Lower leg skin (tissue), 4 donors: ENCODE data around the gene SORCS2. TPM values are rescaled to one million over a fixed set of nuclear protein-coding genes. Genes with fewer than 3 reads are reported as not detected.

ENCODE experiments used
- DNase-seq, 2 donors: peaks; one replicate each; pipeline ENCODE4 v3.0.0-alpha.2; 2019; ENCODE audit warnings: low spot score in 2 of 2
- H3K4me3 ChIP-seq: fragments of 200-600 bp; sonication (generic); 2 replicates; pipeline ENCODE4 v1.5.1; 2017; ENCODE audit warnings: mild to moderate bottlenecking, low read depth; ENCODE audit not compliant: poor library complexity, severe bottlenecking
- POLR2A ChIP-seq, 2 donors: fragments of 450-650 bp; IDR thresholded peaks; one replicate each; pipeline ENCODE4 v1.6.1; 2016 to 2017; ENCODE audit warnings: antibody characterized with exemption in 2 of 2, mild to moderate bottlenecking in 1 of 2, moderate library complexity in 1 of 2
- WGBS, 2 donors: methylation state at CpG; one replicate each; pipeline ENCODE4 v1.1.5; 2018; 5-methylcytosine and 5-hydroxymethylcytosine counted together
- intact Hi-C: fragments of 100-400 bp; cut with DNase I; formaldehyde crosslinking; loops from one replicate; pipeline ENCODE4 v1.15.0; 2023; ENCODE audit warnings: low total_unique reads
- total RNA-seq, 4 donors: library from RNA; depleted of rRNA; stranded (reverse); fragments of >200 nt; gene quantifications; one replicate each; pipeline ENCODE4 v1.1.0, GENCODE V29; 2016
- TF ChIP-seq, protein P1 (sequence below), 3 donors: fragments of 450-650 bp; IDR thresholded peaks; one replicate each; pipeline ENCODE4 v1.5.1; 2016; ENCODE audit warnings: antibody characterized with exemption in 3 of 3, mild to moderate bottlenecking in 3 of 3, moderate library complexity in 2 of 3

SORCS2 gene
- total RNA-seq, 4 donors from 2014 or later = 1.1 to 6.4 (median 1.5) TPM

DNA sequence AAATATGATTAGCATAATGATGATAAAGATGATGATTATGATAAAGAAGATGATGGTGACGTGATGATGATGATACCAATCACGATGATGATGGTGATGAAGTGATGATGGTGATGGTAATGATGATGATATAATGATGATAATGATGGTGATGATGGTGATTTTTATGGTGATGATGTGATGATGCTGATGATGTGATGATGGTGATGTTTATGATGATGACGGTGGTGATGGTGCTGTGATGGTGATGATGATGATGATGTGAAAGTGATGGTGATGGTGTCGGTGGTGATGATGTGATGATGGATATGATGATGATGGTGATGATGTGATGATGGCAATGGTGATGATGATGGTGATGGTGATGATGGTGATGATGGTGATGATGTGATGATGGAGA lies 373.1 kb downstream of the SORCS2 start:
- H3K4me3 ChIP-seq = no peak overlapping the region
- intact Hi-C loops = no loop called here
- no peak for DNase-seq
- TF ChIP-seq POLR2A (IDR thresholded peaks at IDR 0.05) = no peak
- TF ChIP-seq, protein P1, sequence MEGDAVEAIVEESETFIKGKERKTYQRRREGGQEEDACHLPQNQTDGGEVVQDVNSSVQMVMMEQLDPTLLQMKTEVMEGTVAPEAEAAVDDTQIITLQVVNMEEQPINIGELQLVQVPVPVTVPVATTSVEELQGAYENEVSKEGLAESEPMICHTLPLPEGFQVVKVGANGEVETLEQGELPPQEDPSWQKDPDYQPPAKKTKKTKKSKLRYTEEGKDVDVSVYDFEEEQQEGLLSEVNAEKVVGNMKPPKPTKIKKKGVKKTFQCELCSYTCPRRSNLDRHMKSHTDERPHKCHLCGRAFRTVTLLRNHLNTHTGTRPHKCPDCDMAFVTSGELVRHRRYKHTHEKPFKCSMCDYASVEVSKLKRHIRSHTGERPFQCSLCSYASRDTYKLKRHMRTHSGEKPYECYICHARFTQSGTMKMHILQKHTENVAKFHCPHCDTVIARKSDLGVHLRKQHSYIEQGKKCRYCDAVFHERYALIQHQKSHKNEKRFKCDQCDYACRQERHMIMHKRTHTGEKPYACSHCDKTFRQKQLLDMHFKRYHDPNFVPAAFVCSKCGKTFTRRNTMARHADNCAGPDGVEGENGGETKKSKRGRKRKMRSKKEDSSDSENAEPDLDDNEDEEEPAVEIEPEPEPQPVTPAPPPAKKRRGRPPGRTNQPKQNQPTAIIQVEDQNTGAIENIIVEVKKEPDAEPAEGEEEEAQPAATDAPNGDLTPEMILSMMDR (IDR thresholded peaks at IDR 0.05) = no peak
- 90 to 95% methylated on average over 4 of the region's 4 CpGs for WGBS, 2 donors

DNA sequence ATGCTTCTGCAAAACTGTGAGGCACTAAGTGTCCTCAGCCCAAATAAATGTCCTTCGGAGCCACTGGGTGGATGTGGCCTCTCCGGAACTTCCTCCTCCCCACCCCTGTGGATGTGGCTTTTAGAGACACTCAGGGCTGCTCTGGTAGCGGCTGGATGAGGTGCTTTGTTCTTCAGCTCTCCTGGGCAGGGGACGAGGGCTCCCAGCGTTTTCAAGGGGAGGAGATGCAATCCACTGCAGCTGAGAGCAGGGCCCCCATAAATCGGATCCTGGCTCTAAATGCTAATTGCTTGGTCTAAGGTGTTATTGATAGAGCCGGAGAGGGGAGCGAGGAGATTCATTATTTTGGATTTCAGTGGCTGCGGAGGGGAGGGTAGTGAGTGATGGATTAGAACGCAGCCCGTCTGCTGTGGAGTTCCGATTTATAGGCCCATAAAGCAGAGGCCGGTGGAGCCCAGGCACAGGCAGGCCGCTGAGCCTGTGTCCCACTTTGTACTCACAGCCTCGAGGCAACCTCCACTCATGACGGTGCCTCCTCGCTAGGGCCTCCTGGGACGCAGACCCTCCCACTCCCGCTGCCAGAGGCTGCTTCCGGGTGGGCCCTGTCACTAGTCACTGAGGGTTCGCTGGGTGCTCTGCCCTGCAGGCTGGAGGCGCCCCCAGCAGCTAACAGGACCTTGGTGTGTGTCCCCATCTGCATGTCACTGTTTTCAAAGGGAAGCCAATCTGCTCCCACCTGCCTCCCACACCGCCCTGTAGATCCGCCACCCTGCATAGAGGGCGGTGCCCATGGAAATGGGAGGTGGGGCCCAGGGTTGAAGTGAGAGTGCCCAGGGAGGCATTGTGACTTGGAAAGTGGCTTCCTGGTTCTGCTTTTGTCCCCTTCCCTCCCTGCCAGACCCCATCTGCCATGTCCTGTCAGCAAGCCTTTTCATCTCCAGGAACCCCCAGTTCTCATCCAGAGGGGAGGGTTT lies 377.8 kb downstream of the SORCS2 start:
- DNase-seq = no peak
- H3K4me3 ChIP-seq = no peak overlapping the region
- TF ChIP-seq, protein P1 (IDR thresholded peaks at IDR 0.05) = no peak
- TF ChIP-seq POLR2A (IDR thresholded peaks at IDR 0.05) = no peak
- 74 to 79% methylated on average over 24 to 25 of the region's 25 CpGs for WGBS, 2 donors
- intact Hi-C loops = no loop called here

- TF ChIP-seq, protein P1 (IDR thresholded peaks at IDR 0.05) = no peak
- TF ChIP-seq POLR2A (IDR thresholded peaks at IDR 0.05) = no peak
- 88 to 91% methylated on average over 6 of the region's 6 CpGs for WGBS, 2 donors
- DNase-seq = no peak
- no peak overlapping the region for H3K4me3 ChIP-seq
- intact Hi-C loops = no loop called here
Observed at GRCh38 chr4:7571001-7571400, 378.7 kb downstream of the SORCS2 start.

GRCh38 chr4:7571701-7572100 lies 379.4 kb downstream of the SORCS2 start:
- H3K4me3 ChIP-seq = no peak overlapping the region
- no peak for TF ChIP-seq POLR2A (IDR thresholded peaks at IDR 0.05)
- TF ChIP-seq, protein P1 (IDR thresholded peaks at IDR 0.05) = no peak
- 73 to 77% methylated on average over 12 of the region's 12 CpGs for WGBS, 2 donors
- no peak for DNase-seq
- intact Hi-C loops = no loop called here

- intact Hi-C loops = no loop called here
- TF ChIP-seq, protein P1 (IDR thresholded peaks at IDR 0.05) = no peak
- no peak for TF ChIP-seq POLR2A (IDR thresholded peaks at IDR 0.05)
- H3K4me3 ChIP-seq = no peak overlapping the region
- WGBS, 2 donors = 91 to 93% methylated on average over 7 of the region's 7 CpGs
- no peak for DNase-seq
Observed at GRCh38 chr4:7572894-7573293, 380.6 kb downstream of the SORCS2 start.
